ENCODE results near the gene GPT2.

DNA sequence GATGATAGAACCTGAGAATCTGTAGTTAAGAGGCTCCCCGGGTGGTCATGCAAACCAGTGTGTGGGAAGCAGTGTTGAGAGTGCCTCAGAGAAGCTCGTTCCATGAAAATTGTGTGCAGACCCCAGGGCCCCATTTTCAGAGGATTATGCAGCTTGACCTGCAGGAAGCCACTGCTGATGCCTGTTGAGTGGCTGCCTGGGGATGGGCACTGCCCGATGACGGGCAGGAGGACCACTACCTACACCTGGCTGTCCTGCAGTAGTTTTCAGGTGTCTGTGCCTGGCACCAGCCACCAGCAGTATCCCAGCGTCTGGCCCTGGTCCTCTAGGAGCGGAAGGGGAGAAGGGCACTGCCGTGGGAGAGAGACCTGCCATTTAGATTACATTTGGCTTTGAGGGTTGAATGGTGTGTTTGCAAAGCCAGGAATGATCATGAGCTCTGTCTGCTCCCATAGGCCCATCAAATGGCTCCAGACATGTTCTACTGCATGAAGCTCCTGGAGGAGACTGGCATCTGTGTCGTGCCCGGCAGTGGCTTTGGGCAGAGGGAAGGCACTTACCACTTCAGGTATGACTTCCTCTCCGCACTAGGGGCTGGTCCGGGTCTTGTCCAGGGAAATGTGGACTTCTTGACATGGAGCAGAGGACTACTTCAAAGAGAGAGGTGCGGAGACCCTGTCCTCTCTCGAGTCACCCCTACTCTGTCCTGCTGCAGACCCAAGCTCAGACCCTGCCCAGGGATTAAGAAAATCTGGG, 42.5 kb downstream of the GPT2 start:
- TF ChIP-seq, protein P1, sequence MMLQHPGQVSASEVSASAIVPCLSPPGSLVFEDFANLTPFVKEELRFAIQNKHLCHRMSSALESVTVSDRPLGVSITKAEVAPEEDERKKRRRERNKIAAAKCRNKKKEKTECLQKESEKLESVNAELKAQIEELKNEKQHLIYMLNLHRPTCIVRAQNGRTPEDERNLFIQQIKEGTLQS (CRISPR knock-in tag; conservative IDR thresholded peaks at IDR 0.05) = no peak
- TF ChIP-seq ZNF138 (CRISPR knock-in tag; conservative IDR thresholded peaks at IDR 0.05) (no peak), ZNF232 (CRISPR knock-in tag; IDR thresholded peaks at IDR 0.05) (no peak), SP1 (CRISPR knock-in tag; conservative IDR thresholded peaks at IDR 0.05) (no peak)
- TF ChIP-seq, protein P2, sequence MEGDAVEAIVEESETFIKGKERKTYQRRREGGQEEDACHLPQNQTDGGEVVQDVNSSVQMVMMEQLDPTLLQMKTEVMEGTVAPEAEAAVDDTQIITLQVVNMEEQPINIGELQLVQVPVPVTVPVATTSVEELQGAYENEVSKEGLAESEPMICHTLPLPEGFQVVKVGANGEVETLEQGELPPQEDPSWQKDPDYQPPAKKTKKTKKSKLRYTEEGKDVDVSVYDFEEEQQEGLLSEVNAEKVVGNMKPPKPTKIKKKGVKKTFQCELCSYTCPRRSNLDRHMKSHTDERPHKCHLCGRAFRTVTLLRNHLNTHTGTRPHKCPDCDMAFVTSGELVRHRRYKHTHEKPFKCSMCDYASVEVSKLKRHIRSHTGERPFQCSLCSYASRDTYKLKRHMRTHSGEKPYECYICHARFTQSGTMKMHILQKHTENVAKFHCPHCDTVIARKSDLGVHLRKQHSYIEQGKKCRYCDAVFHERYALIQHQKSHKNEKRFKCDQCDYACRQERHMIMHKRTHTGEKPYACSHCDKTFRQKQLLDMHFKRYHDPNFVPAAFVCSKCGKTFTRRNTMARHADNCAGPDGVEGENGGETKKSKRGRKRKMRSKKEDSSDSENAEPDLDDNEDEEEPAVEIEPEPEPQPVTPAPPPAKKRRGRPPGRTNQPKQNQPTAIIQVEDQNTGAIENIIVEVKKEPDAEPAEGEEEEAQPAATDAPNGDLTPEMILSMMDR (IDR thresholded peaks at IDR 0.05) = no peak
- TF ChIP-seq, protein P3, sequence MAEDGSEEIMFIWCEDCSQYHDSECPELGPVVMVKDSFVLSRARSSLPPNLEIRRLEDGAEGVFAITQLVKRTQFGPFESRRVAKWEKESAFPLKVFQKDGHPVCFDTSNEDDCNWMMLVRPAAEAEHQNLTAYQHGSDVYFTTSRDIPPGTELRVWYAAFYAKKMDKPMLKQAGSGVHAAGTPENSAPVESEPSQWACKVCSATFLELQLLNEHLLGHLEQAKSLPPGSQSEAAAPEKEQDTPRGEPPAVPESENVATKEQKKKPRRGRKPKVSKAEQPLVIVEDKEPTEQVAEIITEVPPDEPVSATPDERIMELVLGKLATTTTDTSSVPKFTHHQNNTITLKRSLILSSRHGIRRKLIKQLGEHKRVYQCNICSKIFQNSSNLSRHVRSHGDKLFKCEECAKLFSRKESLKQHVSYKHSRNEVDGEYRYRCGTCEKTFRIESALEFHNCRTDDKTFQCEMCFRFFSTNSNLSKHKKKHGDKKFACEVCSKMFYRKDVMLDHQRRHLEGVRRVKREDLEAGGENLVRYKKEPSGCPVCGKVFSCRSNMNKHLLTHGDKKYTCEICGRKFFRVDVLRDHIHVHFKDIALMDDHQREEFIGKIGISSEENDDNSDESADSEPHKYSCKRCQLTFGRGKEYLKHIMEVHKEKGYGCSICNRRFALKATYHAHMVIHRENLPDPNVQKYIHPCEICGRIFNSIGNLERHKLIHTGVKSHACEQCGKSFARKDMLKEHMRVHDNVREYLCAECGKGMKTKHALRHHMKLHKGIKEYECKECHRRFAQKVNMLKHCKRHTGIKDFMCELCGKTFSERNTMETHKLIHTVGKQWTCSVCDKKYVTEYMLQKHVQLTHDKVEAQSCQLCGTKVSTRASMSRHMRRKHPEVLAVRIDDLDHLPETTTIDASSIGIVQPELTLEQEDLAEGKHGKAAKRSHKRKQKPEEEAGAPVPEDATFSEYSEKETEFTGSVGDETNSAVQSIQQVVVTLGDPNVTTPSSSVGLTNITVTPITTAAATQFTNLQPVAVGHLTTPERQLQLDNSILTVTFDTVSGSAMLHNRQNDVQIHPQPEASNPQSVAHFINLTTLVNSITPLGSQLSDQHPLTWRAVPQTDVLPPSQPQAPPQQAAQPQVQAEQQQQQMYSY (CRISPR knock-in tag; IDR thresholded peaks at IDR 0.05) = no peak
- TF ChIP-seq, protein P4, sequence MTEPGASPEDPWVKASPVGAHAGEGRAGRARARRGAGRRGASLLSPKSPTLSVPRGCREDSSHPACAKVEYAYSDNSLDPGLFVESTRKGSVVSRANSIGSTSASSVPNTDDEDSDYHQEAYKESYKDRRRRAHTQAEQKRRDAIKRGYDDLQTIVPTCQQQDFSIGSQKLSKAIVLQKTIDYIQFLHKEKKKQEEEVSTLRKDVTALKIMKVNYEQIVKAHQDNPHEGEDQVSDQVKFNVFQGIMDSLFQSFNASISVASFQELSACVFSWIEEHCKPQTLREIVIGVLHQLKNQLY (CRISPR knock-in tag; IDR thresholded peaks at IDR 0.05) = no peak
- TF ChIP-seq, protein P5, sequence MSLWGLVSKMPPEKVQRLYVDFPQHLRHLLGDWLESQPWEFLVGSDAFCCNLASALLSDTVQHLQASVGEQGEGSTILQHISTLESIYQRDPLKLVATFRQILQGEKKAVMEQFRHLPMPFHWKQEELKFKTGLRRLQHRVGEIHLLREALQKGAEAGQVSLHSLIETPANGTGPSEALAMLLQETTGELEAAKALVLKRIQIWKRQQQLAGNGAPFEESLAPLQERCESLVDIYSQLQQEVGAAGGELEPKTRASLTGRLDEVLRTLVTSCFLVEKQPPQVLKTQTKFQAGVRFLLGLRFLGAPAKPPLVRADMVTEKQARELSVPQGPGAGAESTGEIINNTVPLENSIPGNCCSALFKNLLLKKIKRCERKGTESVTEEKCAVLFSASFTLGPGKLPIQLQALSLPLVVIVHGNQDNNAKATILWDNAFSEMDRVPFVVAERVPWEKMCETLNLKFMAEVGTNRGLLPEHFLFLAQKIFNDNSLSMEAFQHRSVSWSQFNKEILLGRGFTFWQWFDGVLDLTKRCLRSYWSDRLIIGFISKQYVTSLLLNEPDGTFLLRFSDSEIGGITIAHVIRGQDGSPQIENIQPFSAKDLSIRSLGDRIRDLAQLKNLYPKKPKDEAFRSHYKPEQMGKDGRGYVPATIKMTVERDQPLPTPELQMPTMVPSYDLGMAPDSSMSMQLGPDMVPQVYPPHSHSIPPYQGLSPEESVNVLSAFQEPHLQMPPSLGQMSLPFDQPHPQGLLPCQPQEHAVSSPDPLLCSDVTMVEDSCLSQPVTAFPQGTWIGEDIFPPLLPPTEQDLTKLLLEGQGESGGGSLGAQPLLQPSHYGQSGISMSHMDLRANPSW (CRISPR knock-in tag; conservative IDR thresholded peaks at IDR 0.05; ENCODE audit: low read depth) = no peak
- TF ChIP-seq, protein P6, sequence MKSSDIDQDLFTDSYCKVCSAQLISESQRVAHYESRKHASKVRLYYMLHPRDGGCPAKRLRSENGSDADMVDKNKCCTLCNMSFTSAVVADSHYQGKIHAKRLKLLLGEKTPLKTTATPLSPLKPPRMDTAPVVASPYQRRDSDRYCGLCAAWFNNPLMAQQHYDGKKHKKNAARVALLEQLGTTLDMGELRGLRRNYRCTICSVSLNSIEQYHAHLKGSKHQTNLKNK (CRISPR knock-in tag; IDR thresholded peaks at IDR 0.05) = no peak
- TF ChIP-seq, protein P7, sequence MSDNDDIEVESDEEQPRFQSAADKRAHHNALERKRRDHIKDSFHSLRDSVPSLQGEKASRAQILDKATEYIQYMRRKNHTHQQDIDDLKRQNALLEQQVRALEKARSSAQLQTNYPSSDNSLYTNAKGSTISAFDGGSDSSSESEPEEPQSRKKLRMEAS (CRISPR knock-in tag; IDR thresholded peaks at IDR 0.05) = no peak
- TF ChIP-seq, protein P8, sequence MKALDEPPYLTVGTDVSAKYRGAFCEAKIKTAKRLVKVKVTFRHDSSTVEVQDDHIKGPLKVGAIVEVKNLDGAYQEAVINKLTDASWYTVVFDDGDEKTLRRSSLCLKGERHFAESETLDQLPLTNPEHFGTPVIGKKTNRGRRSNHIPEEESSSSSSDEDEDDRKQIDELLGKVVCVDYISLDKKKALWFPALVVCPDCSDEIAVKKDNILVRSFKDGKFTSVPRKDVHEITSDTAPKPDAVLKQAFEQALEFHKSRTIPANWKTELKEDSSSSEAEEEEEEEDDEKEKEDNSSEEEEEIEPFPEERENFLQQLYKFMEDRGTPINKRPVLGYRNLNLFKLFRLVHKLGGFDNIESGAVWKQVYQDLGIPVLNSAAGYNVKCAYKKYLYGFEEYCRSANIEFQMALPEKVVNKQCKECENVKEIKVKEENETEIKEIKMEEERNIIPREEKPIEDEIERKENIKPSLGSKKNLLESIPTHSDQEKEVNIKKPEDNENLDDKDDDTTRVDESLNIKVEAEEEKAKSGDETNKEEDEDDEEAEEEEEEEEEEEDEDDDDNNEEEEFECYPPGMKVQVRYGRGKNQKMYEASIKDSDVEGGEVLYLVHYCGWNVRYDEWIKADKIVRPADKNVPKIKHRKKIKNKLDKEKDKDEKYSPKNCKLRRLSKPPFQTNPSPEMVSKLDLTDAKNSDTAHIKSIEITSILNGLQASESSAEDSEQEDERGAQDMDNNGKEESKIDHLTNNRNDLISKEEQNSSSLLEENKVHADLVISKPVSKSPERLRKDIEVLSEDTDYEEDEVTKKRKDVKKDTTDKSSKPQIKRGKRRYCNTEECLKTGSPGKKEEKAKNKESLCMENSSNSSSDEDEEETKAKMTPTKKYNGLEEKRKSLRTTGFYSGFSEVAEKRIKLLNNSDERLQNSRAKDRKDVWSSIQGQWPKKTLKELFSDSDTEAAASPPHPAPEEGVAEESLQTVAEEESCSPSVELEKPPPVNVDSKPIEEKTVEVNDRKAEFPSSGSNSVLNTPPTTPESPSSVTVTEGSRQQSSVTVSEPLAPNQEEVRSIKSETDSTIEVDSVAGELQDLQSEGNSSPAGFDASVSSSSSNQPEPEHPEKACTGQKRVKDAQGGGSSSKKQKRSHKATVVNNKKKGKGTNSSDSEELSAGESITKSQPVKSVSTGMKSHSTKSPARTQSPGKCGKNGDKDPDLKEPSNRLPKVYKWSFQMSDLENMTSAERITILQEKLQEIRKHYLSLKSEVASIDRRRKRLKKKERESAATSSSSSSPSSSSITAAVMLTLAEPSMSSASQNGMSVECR (CRISPR knock-in tag; IDR thresholded peaks at IDR 0.05; ENCODE audit: borderline replicate concordance) = no peak
- TF ChIP-seq, protein P9, sequence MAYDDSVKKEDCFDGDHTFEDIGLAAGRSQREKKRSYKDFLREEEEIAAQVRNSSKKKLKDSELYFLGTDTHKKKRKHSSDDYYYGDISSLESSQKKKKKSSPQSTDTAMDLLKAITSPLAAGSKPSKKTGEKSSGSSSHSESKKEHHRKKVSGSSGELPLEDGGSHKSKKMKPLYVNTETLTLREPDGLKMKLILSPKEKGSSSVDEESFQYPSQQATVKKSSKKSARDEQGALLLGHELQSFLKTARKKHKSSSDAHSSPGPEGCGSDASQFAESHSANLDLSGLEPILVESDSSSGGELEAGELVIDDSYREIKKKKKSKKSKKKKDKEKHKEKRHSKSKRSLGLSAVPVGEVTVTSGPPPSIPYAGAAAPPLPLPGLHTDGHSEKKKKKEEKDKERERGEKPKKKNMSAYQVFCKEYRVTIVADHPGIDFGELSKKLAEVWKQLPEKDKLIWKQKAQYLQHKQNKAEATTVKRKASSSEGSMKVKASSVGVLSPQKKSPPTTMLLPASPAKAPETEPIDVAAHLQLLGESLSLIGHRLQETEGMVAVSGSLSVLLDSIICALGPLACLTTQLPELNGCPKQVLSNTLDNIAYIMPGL (CRISPR knock-in tag; IDR thresholded peaks at IDR 0.05) = no peak
- TF ChIP-seq, protein P10, sequence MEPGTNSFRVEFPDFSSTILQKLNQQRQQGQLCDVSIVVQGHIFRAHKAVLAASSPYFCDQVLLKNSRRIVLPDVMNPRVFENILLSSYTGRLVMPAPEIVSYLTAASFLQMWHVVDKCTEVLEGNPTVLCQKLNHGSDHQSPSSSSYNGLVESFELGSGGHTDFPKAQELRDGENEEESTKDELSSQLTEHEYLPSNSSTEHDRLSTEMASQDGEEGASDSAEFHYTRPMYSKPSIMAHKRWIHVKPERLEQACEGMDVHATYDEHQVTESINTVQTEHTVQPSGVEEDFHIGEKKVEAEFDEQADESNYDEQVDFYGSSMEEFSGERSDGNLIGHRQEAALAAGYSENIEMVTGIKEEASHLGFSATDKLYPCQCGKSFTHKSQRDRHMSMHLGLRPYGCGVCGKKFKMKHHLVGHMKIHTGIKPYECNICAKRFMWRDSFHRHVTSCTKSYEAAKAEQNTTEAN (CRISPR knock-in tag; IDR thresholded peaks at IDR 0.05) = no peak

All from WTC11 (cell line).